GM19463 (cell line): ENCODE measurements around the gene EIF2B2.

ENCODE experiments used
- ATAC-seq: cut with Tn5 transposase; IDR thresholded peaks from one replicate; pipeline ENCODE4 v1.9.1; 2021; ENCODE audit warnings: mild to moderate bottlenecking, moderate library complexity; ENCODE audit not compliant: unreplicated experiment

EIF2B2 gene

GRCh38 chr14:74973905-74974363 is 28.8 kb upstream of the EIF2B2 start:
- ATAC-seq, result no peak

- no peak for ATAC-seq
Measured at GRCh38 chr14:74974364-74975058, 28.2 kb upstream of the EIF2B2 start.

DNA sequence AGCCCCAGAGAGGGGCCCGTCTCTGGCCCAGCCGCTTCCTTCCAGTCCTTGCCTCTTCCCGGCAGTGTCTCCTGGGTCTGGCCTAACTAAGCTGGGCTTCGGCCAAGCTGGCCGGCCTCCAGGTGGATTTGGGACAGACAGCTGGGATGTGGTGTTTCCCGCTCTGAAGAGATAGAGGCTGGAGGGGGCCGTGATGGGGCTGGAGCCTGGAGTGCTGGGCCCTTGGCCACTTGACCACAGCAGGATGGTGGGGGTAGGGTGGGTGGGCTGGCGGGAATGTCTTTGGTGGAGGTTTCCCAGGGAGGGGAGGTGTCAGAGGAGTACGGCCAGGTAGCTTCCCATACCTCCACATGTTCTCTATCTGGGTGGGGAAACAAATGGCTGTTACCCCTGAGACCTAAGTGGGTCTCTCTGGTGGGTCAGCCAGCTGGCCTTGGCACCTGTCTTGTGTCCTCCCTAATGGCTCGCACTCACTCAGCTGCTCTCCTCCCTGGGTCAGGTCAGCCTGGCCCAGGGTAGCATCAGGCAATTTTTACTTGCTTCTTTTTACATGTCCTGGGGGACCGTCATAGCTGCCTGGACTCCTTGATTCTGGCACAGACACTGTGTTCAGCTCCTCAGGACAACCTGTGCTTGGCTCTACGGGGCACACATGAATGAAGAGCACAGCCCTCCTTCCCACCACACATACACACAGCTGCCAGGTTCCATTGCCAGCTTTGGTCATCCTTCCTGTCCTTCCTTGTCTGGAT is 27.5 kb upstream of the EIF2B2 start:
- no peak for ATAC-seq

DNA sequence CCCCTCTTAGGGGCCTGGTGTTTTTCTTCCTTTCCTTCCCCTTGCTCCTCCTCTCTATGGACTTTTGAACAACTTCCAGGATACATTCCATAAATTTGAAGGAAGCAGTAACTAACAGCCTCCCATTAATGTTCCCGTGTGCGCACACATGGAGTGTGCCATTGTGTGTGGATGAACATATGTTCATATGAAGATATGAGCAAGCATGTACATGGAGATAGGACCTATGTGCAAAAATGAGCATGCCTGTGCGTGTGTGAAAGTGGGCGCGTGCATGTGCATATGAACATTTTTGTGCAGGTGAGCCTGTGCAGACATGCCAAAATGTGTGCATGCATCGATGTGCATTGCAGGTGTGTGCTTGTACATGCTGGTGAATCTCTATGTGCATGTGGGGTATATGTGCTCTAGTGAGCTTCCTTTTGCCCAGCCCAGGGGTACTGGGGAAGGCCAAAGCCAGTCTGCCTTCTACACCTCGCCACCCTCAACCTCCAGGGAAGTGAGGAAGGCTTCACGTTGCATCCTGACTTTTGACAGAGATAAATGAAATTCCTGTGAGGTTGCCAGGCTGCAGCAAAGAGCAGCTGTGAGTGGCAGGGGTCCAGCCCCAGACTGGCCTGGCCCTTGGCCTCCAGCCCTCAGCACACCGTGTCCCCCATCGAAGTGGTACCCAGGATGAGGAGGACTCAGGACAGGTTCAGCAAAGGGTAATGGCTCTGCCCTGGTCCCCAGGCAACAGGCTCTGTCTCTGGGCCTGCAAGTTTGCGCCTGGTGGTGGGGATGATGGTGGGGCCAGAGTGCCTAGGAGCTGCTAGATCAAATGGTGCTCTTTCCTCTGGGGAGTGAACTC is 26.2 kb upstream of the EIF2B2 start:
- no peak for ATAC-seq

DNA sequence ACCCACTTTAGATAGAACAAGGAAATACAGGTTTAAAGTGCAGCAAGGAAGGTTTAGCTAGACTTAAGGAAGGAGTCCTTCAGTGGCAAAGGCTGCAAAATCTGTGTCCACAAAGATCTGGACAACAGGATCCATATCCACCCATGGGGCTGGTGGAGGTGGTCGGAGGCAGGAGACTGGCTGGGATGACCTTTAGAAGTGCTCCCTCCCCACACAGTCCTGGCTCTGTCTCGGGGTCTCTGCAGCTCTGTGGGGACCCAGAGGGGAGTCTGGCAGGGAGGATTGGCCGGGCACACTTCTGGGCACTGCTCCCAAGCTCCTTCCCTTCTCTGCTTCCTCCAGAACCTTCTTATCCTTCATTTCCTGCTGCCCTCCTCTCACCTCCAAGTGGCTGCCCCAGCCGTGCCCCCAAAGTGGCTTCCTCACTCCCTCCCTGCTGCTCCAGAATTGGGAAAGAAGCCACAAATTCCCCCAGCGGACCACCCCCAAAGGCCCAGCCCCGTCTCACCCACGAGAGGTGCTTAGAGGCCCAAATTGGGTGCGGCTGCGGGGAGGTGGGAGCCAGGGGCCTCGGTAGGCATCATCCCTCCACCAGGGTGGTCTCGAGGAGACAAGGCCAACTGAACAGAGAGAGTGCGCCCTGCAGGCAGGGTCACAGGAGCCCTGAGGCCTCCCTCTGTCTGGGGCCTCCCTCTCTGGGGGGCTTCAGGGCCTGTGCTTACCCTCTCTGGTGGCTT is 25.4 kb upstream of the EIF2B2 start:
- no peak for ATAC-seq

GRCh38 chr14:74977901-74978385 is 24.8 kb upstream of the EIF2B2 start:
- no peak for ATAC-seq

DNA sequence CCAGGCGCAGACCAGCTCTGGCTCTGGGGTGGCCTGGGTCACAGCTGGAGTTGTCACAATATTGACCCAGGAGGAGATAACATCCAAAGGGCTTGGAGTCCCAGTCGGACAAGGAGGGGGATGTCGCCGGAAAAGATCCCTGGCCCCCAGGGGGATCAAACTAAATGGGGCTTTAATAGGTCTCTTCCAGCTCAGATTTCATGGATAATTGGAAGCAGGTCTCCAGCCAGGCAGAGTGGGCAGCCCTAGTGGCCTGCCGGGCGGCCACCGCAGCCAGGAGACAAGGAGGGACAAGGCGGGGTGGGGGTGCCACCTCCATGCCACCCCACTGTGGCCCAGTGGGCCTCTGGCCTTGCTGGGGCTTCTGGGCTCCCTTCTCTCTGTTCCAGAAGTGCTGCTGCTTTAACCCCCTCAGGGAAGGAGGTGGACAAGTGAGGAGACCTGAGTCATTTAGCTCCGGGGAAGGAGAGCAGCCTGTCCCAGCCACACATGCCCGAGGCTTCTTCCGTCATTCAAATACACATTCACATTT is 24.2 kb upstream of the EIF2B2 start:
- ATAC-seq, result no peak

- ATAC-seq, result no peak
Measured at GRCh38 chr14:74979029-74979428, 23.7 kb upstream of the EIF2B2 start.

- no peak for ATAC-seq
Measured at GRCh38 chr14:74979442-74980397, 23.0 kb upstream of the EIF2B2 start.

- ATAC-seq, result no peak
Measured at GRCh38 chr14:74980398-74980730, 22.4 kb upstream of the EIF2B2 start.

DNA sequence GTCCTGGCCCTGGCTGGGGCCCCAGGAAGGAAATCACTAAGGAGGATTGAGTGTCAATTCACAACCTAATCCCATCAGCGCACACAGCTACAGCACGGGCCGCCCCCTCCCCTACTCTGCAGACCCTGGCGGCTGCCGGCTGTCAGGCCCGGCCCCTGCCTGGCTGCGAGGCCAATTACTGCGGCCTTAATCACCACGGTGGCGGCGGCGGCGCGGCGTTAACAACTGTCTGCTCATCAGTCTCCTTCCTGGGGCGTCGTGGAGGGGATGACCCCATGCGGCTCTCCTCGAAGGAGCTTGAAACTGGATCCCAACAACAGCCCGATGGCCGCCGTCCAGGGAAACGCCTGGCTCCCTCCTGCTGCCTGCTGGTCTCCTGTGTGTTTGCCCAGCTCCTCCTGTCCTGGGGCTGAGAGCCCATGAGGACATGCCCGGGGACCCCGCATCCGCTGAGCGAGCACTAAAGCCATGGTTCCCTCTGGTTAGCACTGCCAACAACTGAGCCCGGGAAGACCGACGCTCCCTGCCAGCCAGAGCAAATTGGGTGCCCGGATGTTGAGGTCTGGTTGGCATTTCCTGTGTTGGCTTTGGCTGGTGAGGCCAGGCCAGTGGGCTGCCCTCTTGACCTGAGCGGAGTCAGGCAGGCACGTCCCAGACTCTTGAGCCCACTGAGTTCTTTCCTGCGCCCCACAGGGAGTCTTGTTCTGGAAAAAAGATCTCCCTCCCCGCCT is 21.8 kb upstream of the EIF2B2 start:
- ATAC-seq, result no peak

- no peak for ATAC-seq
Measured at GRCh38 chr14:74981462-74981782, 21.3 kb upstream of the EIF2B2 start.

GRCh38 chr14:74981833-74982232 is 20.9 kb upstream of the EIF2B2 start:
- ATAC-seq, result no peak

GRCh38 chr14:74982661-74983060 is 20.1 kb upstream of the EIF2B2 start:
- ATAC-seq, result no peak

GRCh38 chr14:74983343-74983742 is 19.4 kb upstream of the EIF2B2 start:
- no peak for ATAC-seq

DNA sequence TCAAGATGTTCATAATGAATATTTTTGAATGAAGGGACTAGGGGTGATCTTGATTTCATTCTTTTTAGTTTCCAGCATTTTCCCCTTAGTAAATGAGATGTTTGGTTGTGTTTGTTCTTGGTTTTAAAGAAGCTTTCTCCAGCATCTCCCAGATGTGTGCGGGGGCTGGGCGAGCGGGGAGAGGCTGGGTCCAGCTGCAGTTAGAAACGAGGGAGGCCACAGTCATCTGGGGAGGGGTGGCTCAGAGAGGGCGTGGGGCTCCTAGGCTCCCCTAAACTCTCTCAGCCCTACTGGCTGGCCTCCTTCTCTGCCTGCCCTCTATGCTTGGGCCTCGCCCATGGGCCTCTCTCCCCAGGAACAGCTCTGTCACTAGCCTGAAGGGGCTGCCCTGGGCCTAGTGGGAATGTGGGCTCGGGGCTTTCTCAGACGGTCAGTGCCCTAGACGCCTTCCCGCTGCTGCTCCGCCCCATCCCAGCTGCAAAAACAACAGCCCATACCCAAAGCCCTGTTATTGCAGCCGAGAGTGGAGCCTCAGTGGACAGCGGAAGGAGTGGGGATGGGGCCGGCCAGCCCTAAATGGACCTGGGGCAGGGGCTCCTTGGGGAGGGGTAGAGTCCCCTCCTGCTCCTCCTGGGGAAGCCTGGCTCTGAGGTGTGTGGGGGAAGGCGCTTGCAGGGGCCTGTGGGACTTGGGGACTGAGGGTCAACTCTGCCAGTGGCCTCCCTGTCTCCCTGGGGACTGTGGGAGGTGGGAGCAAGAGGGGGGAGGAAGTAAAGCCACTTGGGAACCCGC is 18.3 kb upstream of the EIF2B2 start:
- ATAC-seq, result no peak

GRCh38 chr14:74985028-74985310 is 17.8 kb upstream of the EIF2B2 start:
- ATAC-seq, result no peak

- ATAC-seq, result no peak
Measured at GRCh38 chr14:74985806-74986205, 16.9 kb upstream of the EIF2B2 start.
